ENCODE results near the gene CLDN7.
A peak's percentile ranks its signal among the peaks of the same experiment; 100 is the strongest.

The CLDN7 gene

GRCh38 chr17:7290685-7291084 lies 28.4 kb upstream of the CLDN7 start:
- no peak for DNase-seq

- DNase-seq, result no peak
Observed at GRCh38 chr17:7290166-7290565, 27.9 kb upstream of the CLDN7 start.

- no peak for DNase-seq
Observed at GRCh38 chr17:7289256-7290032, 27.2 kb upstream of the CLDN7 start.

DNA sequence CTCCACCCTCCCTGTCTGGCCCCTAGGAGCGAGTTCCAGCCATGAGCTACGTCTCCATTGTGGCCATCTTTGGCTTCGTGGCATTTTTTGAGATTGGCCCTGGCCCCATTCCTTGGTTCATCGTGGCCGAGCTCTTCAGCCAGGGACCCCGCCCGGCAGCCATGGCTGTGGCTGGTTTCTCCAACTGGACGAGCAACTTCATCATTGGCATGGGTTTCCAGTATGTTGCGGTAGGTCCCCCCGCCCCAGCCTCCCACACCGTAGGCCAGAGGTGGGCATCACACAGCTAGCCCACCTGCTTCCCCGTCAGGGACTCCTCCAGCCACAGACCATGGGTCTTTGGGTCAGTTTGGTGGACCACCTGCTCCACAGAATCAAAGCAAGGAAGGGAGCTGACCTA lies 23.4 kb upstream of the CLDN7 start:
- DNase-seq, result no peak

- no peak for DNase-seq
Observed at GRCh38 chr17:7284911-7285310, 22.6 kb upstream of the CLDN7 start.

DNA sequence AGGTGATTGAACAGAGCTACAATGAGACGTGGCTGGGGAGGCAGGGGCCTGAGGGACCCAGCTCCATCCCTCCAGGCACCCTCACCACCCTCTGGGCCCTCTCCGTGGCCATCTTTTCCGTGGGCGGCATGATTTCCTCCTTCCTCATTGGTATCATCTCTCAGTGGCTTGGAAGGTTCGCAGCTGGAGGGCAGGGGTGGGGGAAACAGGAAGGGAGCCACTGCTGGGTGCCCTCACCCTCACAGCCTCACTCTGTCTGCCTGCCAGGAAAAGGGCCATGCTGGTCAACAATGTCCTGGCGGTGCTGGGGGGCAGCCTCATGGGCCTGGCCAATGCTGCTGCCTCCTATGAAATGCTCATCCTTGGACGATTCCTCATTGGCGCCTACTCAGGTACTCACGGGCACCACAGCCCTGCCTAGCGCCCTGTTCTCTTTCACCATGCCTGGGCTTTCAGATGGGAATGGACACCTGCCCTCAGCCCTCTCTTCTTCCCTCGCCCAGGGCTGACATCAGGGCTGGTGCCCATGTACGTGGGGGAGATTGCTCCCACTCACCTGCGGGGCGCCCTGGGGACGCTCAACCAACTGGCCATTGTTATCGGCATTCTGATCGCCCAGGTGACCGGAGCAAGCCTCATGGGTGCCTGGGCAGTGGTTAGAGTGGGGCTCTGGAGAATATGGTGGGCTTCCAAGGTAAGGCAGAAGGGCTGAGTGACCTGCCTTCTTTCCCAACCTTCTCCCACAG lies 21.4 kb upstream of the CLDN7 start:
- DNase-seq, result no peak

- no peak for DNase-seq
Observed at GRCh38 chr17:7282752-7283321, 20.6 kb upstream of the CLDN7 start.

DNA sequence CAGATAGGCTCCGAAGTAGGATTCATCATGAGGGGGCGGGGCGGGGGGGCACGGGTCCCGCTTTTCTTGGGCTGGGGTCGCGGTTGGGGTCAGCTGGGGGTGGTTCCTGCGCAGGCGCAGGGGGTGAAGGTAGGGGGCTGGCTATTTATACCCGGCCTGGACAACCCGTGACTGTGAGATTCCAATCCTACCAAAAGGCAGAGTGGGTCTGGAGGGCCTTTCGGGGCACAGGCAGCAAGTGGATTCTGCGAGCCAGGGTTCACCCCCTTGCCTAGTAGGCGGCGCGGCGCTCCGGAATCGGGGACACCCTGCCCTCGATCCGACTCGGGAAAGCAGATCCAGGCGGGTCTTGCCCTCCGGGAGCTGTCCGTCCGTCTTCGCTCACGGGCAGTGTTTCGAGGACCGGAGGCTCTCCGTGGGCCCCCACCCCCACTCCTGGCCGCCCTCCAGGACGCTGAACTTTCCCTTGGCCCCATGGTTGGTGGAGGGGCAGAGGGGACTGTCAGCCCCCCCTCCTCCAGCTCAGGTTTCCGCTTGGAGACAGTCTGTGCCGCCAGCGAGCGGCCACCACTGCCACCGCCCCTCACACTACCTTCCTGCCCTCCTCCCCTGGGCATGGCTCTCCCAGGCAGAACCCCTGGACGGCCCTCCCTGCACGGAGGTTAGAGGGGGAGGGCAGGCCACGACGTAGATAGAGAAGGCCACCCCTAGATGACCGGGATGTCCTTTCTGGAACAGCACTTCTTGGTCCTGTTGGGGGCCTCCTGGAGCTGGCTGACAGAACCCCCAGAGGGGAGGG lies 19.9 kb upstream of the CLDN7 start:
- peak; percentile 71 for DNase-seq

DNA sequence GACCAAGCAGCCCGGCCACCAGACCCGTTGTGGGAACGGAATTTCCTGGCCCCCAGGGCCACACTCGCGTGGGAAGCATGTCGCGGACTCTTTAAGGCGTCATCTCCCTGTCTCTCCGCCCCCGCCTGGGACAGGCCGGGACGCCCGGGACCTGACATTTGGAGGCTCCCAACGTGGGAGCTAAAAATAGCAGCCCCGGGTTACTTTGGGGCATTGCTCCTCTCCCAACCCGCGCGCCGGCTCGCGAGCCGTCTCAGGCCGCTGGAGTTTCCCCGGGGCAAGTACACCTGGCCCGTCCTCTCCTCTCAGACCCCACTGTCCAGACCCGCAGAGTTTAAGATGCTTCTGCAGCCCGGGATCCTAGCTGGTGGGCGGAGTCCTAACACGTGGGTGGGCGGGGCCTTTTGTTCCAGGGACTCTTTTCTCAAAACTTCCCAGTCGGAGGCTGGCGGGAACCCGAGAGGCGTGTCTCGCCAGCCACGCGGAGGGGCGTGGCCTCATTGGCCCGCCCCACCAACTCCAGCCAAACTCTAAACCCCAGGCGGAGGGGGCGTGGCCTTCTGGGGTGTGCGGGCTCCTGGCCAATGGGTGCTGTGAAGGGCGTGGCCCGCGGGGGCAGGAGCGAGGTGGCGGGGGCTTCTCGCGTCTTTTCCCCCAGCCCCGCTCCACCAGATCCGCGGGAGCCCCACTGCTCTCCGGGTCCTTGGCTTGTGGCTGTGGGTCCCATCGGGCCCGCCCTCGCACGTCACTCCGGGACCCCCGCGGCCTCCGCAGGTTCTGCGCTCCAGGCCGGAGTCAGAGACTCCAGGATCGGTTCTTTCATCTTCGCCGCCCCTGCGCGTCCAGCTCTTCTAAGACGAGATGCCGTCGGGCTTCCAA lies 19.0 kb upstream of the CLDN7 start, which contains the start of gene SLC2A4:
TSS of gene SLC2A4 (plus strand) at position 645 of the 879 bp plus-strand sequence. CDS start at position 862, 217 bp downstream.
- DNase-seq, result peak; percentile 97

DNA sequence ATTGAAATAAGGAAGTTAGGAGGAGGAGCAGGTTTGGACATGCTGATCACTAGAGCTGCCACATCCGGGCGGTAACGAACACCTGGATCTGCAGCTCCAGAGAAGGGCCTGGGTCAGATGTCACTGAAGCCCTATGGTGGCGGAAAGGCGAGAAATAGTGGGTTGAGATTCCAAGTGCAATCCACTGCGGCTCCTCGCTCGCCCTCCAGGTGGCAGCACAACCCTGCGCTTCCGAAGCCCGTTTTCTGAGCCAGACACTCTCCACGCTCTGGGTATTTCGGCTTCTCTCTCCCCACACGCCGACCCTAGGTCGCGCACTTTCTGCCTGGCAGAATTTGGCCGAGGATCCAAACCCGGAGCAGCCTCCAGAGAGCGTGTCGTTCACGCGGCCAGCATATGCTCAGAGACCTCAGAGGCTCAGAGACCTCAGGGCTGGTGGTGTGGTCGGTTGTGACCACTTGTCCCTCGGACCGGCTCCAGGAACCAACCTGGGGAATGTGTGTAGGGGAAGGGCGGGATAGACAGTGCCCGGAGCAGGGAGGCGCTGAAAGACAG lies 18.3 kb upstream of the CLDN7 start:
- peak; percentile 94 for DNase-seq

DNA sequence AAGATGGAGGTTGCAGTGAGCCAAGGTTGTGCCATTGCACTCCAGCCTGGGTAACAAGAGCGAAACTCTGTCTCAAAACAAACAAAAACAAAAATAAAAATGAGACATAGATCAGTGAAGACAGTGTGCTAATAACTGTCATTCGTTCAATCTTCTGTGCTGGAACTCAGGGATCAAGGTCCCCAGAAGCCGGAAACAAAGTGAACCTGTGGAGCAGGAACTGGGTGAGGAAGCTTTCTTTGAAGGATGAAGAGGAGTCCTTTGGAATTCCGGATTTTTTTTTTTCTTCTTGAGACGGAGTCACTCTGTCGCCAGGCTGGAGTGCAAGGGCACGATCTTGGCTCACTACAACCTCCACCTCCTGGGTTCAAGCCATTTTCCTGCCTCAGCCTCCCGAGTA lies 17.2 kb upstream of the CLDN7 start:
- DNase-seq, result no peak

DNA sequence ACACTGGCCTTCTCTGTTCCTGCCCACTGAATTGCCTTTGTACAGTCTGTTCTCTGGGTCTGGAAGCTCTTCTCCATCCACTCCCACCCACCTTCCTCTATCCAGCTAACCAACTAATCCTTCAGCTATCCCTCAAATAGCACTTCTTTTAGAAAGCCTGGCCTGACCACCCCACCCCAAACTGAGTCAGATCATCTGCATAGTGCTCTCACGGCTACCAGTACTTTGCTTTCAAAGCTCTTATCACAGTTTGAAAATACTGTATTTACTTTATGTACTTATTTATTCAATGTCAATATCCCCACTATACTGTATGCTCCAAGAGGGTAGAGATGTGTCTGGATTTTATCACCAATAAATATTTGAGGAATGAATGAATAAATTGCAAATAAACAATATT lies 4.5 kb upstream of the CLDN7 start:
- DNase-seq, result no peak

- DNase-seq, result no peak
Observed at GRCh38 chr17:7263801-7264078, 1.5 kb upstream of the CLDN7 start.

DNA sequence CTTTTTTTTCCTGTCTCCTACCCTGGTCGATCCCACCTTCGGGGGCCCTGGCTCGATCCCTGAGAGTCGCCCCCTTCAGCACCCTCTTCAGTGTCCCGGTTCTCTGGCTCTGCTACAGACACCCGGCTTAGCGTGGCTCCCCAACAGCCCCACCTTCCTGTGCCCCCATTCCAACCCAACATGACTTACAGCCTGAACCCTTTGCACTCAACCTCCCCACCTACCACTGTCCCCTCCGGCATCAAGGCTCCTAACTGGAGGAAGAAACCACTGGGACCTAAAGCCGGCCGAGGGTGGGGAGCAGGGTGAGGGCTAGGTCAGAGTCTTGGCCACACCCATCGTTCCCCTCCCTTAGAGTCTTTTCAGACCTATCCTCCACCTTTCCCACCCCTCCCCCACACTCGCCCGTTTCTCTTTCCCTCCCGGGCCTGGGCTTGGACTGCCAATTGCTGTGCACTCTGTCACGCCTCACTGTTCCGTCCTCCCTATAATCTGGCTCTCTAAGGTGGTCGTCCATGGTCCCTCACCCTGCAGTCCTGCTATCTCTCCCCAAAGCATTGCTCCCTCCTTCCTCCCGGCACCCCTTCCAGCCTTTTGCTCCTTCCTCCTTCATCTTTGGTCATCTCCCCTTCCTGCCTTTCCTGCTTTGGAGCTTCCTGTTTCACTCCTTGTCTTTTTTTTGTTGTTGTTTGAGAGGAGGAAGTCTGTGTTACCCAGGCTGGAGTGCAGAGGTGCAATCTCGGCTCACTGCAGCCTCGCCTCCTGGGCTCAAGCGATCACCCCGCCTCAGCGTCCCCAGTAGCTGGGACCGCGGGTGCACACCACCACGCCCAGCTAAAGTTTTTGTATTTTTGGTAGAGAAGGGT lies 890 bp upstream of the CLDN7 start:
- DNase-seq, result peak; percentile 68

GRCh38 chr17:7261379-7262191 lies 693 bp downstream of the CLDN7 start:
- DNase-seq, result peak; percentile 76

GRCh38 chr17:7260651-7261378 lies 1.5 kb downstream of the CLDN7 start:
- no peak for DNase-seq

DNA sequence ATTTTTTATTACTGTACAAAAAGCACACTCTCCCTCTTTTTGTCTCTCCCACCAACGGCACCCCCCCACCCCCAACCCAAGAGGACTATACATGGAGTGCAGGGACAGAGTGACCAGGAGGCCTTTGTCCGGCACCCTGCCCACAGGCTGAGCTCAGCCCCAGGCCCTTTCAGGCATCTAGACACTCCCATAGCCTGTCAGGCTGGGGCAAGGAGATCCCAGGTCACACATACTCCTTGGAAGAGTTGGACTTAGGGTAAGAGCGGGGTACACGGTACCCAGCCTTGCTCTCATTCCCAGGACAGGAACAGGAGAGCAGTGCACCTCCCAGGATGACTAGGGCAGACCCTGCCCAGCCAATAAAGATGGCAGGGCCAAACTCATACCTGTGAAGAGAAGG lies 2.1 kb downstream of the CLDN7 start:
- DNase-seq, result no peak

- DNase-seq, result no peak
Observed at GRCh38 chr17:7259555-7259889, 2.8 kb downstream of the CLDN7 start.

Data from right kidney (tissue), 1 donor.